T-cell (primary cell): ENCODE measurements around the gene PGM3. TPM values are rescaled to one million over a fixed set of nuclear protein-coding genes. Genes with fewer than 3 reads are reported as not detected.
A peak's percentile ranks its signal among the peaks of the same experiment; 100 is the strongest.

ENCODE experiments used
- ATAC-seq, 4 experiments: fragments of 200-7000 bp in 3 of 4; fragments of 150-1000 bp in 1 of 4; cut with Tn5 transposase; replicated peaks in 1 of 4; 1 replicate in 3 of 4; 2 replicates in 1 of 4; pipeline ENCODE4 v1.10.0; 2021; ENCODE audit warnings: moderate library complexity in 3 of 4, mild to moderate bottlenecking in 2 of 4, moderate number of reproducible peaks in 1 of 4
- CTCF ChIA-PET, 2 donors: fragments of 300-600 bp; sonication (Branson Sonifier 250); formaldehyde crosslinking; loops; one replicate each; lab custom pipeline; 2022; ENCODE audit warnings: antibody characterized with exemption in 2 of 2; lab: Charles Lee
- POLR2A ChIA-PET, 2 donors: fragments of 300-600 bp; sonication (Branson Sonifier 250); formaldehyde crosslinking; loops; one replicate each; lab custom pipeline; 2022; ENCODE audit warnings: antibody characterized with exemption in 2 of 2; lab: Charles Lee
- DNase-seq, 35 experiments: peaks; one replicate each; pipeline versions ENCODE4 v3.0.0 to v3.0.0-alpha.2; 2013 to 2023
- H3K27ac ChIP-seq: one replicate; pipeline ENCODE4 v1.5.1; 2013; ENCODE audit warnings: low read length
- H3K27me3 ChIP-seq, 2 experiments: replicated peaks in 1 of 2; 1 replicate in 1 of 2; 2 replicates in 1 of 2; pipeline versions ENCODE4 v1.6.1 to v1.7.0; 2013; ENCODE audit warnings: low read length in 1 of 2, mixed read lengths in 1 of 2; ENCODE audit not compliant: control insufficient read depth in 2 of 2, insufficient read depth in 2 of 2; ENCODE audit errors: extremely low read depth in 1 of 2
- H3K36me3 ChIP-seq, 2 donors: 1 replicate in 1 of 2; 2 replicates in 1 of 2; pipeline versions ENCODE4 v1.6.1 to v1.7.0; 2013; ENCODE audit warnings: low read length in 1 of 2; ENCODE audit not compliant: control insufficient read depth in 2 of 2, insufficient read depth in 1 of 2; ENCODE audit errors: extremely low read depth in 1 of 2
- H3K4me1 ChIP-seq, 2 experiments: 1 replicate in 1 of 2; 2 replicates in 1 of 2; pipeline versions ENCODE4 v1.6.1 to v1.7.0; 2013; ENCODE audit warnings: low read length in 2 of 2, mixed read lengths in 1 of 2; ENCODE audit not compliant: insufficient read depth in 2 of 2, control insufficient read depth in 1 of 2; ENCODE audit errors: extremely low read depth in 1 of 2
- H3K4me3 ChIP-seq, 2 donors: 1 replicate in 1 of 2; 2 replicates in 1 of 2; pipeline versions ENCODE4 v1.5.1 to v1.7.0; 2013; ENCODE audit warnings: mild to moderate bottlenecking in 2 of 2, low read length in 1 of 2, moderate library complexity in 1 of 2; ENCODE audit not compliant: control insufficient read depth in 1 of 2; ENCODE audit errors: extremely low read depth in 1 of 2
- H3K9me3 ChIP-seq: 2 replicates; pipeline ENCODE4 v1.7.0; 2013
- H3K27ac Mint-ChIP-seq, 2 donors: one replicate each; pipeline ENCODE4 v1.8.0; 2020 to 2021; ENCODE audit warnings: mild to moderate bottlenecking in 2 of 2, mixed read lengths in 2 of 2
- H3K27me3 Mint-ChIP-seq, 2 donors: one replicate each; pipeline ENCODE4 v1.8.0; 2021 to 2022; ENCODE audit warnings: mixed read lengths in 2 of 2
- H3K36me3 Mint-ChIP-seq: one replicate; pipeline ENCODE4 v1.8.0; 2021; ENCODE audit warnings: mixed read lengths
- H3K4me1 Mint-ChIP-seq, 3 donors: one replicate each; pipeline ENCODE4 v1.8.0; 2020 to 2022; ENCODE audit warnings: mixed read lengths in 3 of 3, mild to moderate bottlenecking in 1 of 3
- H3K4me3 Mint-ChIP-seq, 3 donors: one replicate each; pipeline ENCODE4 v1.8.0; 2020 to 2022; ENCODE audit warnings: mild to moderate bottlenecking in 3 of 3, mixed read lengths in 3 of 3, moderate library complexity in 3 of 3
- H3K9me3 Mint-ChIP-seq, 3 donors: one replicate each; pipeline ENCODE4 v1.8.0; 2020 to 2022; ENCODE audit warnings: mixed read lengths in 3 of 3
- WGBS: methylation state at CpG from one replicate; pipeline ENCODE4 v1.1.5; 2013; ENCODE audit warnings: missing lambda C conversion rate; ENCODE audit not compliant: insufficient coverage; 5-methylcytosine and 5-hydroxymethylcytosine counted together
- total RNA-seq, 35 experiments: library from RNA in 6 of 35; stranded (reverse) in 6 of 35; fragments of 120-200 nt in 1 of 35; gene quantifications; one replicate each; pipeline versions ENCODE4 v1.2.1 to v1.2.4 and lab custom pipeline; 2013 to 2026

PGM3 gene
- total RNA-seq, 5 donors from 2014 or later (not counting 1 experiment from before 2014, with no cell fraction given): 18.8 to 26.0 (median 24.3) TPM

DNA sequence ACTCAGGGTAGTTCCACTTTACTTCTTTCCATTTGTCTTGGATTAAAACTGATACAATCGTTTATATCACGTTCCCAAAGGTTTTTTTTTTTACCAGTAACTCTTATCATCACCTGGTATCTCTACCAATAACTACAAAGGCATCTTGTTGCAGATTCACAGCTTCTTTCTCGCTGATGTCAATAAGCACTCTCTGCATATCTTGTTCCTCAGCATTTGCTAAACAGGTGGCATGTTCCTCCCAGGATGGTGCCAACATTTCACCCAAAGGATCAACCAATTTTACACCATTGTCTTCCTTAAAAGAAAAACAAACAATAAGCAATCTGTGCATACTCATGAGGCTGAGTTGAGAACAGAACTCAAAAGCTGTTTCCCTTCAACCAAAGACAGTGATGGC is 4.6 kb downstream of the PGM3 start:
- ChIA-PET CTCF (interaction anchor here (0.8 to 1.7 kb wide), 3 partner anchors 8 to 122 kb away, joined by 3 to 4 read pairs (median 4); no protein-coding TSS in a partner anchor), POLR2A (interaction anchor here (0.7 kb wide), 2 partner anchors 34 to 992 kb away, joined by 4 read pairs; no protein-coding TSS in a partner anchor)
- no peak overlapping the region for H3K4me3 Mint-ChIP-seq
- peaks cover 41% of the 10 kb centered on the region for H3K36me3 Mint-ChIP-seq
- ATAC-seq (no peak), DNase-seq (no peak)
- H3K27me3 Mint-ChIP-seq: no peaks in the 10 kb centered on the region
- H3K27ac Mint-ChIP-seq: peak overlapping the region in 1 of 2 donors; percentile 28
- peaks cover 2 to 5% of the 10 kb centered on the region in 2 experiments for H3K4me1 ChIP-seq
- no peaks in the 10 kb centered on the region for H3K9me3 Mint-ChIP-seq
- H3K27ac ChIP-seq: no peak overlapping the region
- H3K36me3 ChIP-seq: peaks cover 2 to 12% of the 10 kb centered on the region in 2 donors
- no peaks in the 10 kb centered on the region for H3K9me3 ChIP-seq
- no peaks in the 10 kb centered on the region for H3K27me3 ChIP-seq
- H3K4me3 ChIP-seq: no peak overlapping the region
- 60% methylated on average over 3 of the region's 3 CpGs for WGBS
- peaks cover 34 to 43% (median 39%) of the 10 kb centered on the region in 3 donors for H3K4me1 Mint-ChIP-seq

- H3K4me1 Mint-ChIP-seq: peaks cover 24 to 28% (median 27%) of the 10 kb centered on the region in 3 donors
- ChIA-PET CTCF (interaction anchor here in 1 of 2 donors (0.6 kb wide), 1 partner anchor 30 kb away, joined by 3 read pairs; no protein-coding TSS in a partner anchor), POLR2A (no interaction called here)
- no peak overlapping the region for H3K27ac Mint-ChIP-seq
- no peaks in the 10 kb centered on the region for H3K4me1 ChIP-seq
- no peak overlapping the region for H3K4me3 Mint-ChIP-seq
- H3K9me3 ChIP-seq: no peaks in the 10 kb centered on the region
- H3K27ac ChIP-seq: no peak overlapping the region
- ATAC-seq (no peak), DNase-seq (no peak)
- peaks cover 2 to 27% of the 10 kb centered on the region in 2 donors for H3K36me3 ChIP-seq
- no peaks in the 10 kb centered on the region for H3K9me3 Mint-ChIP-seq
- peaks cover 61% of the 10 kb centered on the region for H3K36me3 Mint-ChIP-seq
- H3K27me3 Mint-ChIP-seq: no peaks in the 10 kb centered on the region
- no peak overlapping the region for H3K4me3 ChIP-seq
- no CpG with 5 or more reads among the region's 2 CpGs for WGBS
- H3K27me3 ChIP-seq: no peaks in the 10 kb centered on the region
Observed at GRCh38 chr6:83185096-83185495, 8.0 kb downstream of the PGM3 start.

- Mint-ChIP-seq H3K4me3 (no peak overlapping the region), H3K36me3 (peaks cover 50% of the 10 kb centered on the region), H3K9me3 (no peaks in the 10 kb centered on the region), H3K27ac (no peak overlapping the region), H3K27me3 (no peaks in the 10 kb centered on the region), H3K4me1 (peaks cover 10 to 13% (median 11%) of the 10 kb centered on the region in 3 donors)
- H3K27ac ChIP-seq: no peak overlapping the region
- no peaks in the 10 kb centered on the region for H3K27me3 ChIP-seq
- POLR2A ChIA-PET: no interaction called here
- DNase-seq (no peak), ATAC-seq (no peak)
- CTCF ChIA-PET: interaction anchor here in 1 of 2 donors (0.8 kb wide), 1 partner anchor 113 kb away, joined by 3 read pairs; no protein-coding TSS in a partner anchor
- no peaks in the 10 kb centered on the region for H3K4me1 ChIP-seq
- peaks cover 2 to 29% of the 10 kb centered on the region in 2 donors for H3K36me3 ChIP-seq
- no peaks in the 10 kb centered on the region for H3K9me3 ChIP-seq
- no peak overlapping the region for H3K4me3 ChIP-seq
- 98% methylated on average over 4 of the region's 9 CpGs for WGBS
Observed at GRCh38 chr6:83183082-83183828, 9.8 kb downstream of the PGM3 start.

DNA sequence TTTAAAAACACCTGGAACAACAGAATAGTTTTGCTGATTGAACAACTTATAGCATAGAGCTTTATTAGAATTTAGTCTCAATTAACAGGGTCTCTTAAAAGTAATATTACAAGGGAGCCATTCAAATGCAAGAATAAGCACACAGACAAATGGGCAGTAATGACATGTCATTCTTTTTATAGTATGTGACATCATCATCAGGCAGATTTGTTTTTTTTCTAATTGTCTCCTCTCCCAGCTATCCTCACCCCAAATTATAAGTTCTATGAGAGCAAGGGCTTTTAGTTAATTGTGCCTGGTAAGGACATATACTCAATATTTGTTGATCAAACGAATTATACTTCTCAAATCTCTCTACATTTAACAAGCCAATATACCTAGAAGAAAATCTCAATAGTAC is 11.0 kb downstream of the PGM3 start:
- ATAC-seq (no peak), DNase-seq (no peak)
- Mint-ChIP-seq H3K27ac (no peak overlapping the region), H3K9me3 (no peaks in the 10 kb centered on the region), H3K4me3 (no peak overlapping the region), H3K27me3 (no peaks in the 10 kb centered on the region), H3K4me1 (peaks cover 8 to 12% (median 10%) of the 10 kb centered on the region in 3 donors), H3K36me3 (peaks cover 54% of the 10 kb centered on the region)
- no peaks in the 10 kb centered on the region for H3K27me3 ChIP-seq
- ChIA-PET CTCF (no interaction called here), POLR2A (no interaction called here)
- H3K4me1 ChIP-seq: no peaks in the 10 kb centered on the region
- no peak overlapping the region for H3K4me3 ChIP-seq
- H3K27ac ChIP-seq: no peak overlapping the region
- peaks cover 2 to 29% of the 10 kb centered on the region in 2 donors for H3K36me3 ChIP-seq
- no CpG with 5 or more reads among the region's 1 CpG for WGBS
- H3K9me3 ChIP-seq: no peaks in the 10 kb centered on the region

- POLR2A ChIA-PET: no interaction called here
Observed at GRCh38 chr6:83180426-83180950, 12.6 kb downstream of the PGM3 start.

GRCh38 chr6:83176246-83176645 is 16.8 kb downstream of the PGM3 start:
- CTCF ChIA-PET: interaction anchor here in 1 of 2 donors (1.1 kb wide), 1 partner anchor 11 kb away, joined by 4 read pairs; no protein-coding TSS in a partner anchor
- Mint-ChIP-seq H3K36me3 (peaks cover 47% of the 10 kb centered on the region), H3K27ac (no peak overlapping the region), H3K27me3 (no peaks in the 10 kb centered on the region), H3K9me3 (no peaks in the 10 kb centered on the region), H3K4me1 (peaks cover 3 to 5% (median 3%) of the 10 kb centered on the region in 3 donors), H3K4me3 (no peak overlapping the region)
- H3K4me3 ChIP-seq: no peak overlapping the region
- H3K27me3 ChIP-seq: no peaks in the 10 kb centered on the region
- 96% methylated on average over 4 of the region's 4 CpGs for WGBS
- H3K36me3 ChIP-seq: peaks cover 7 to 37% of the 10 kb centered on the region in 2 donors
- ATAC-seq: no peak
- no peaks in the 10 kb centered on the region for H3K9me3 ChIP-seq
- POLR2A ChIA-PET: no interaction called here
- DNase-seq: no peak
- no peaks in the 10 kb centered on the region for H3K4me1 ChIP-seq
- H3K27ac ChIP-seq: no peak overlapping the region

More at GRCh38 chr6:83180426-83180950, 12.6 kb downstream of the PGM3 start:
- no peak overlapping the region for H3K4me3 Mint-ChIP-seq
- H3K27ac ChIP-seq: no peak overlapping the region
- H3K27me3 ChIP-seq: no peaks in the 10 kb centered on the region
- no peaks in the 10 kb centered on the region for H3K4me1 ChIP-seq
- no peak overlapping the region for H3K27ac Mint-ChIP-seq
- no peak for DNase-seq
- CTCF ChIA-PET: interaction anchor here in 1 of 2 donors (0.5 to 1.1 kb wide), 2 partner anchors 113 to 117 kb away, joined by 4 to 6 read pairs; partner anchors contain the start of gene DOP1A
- peaks cover 8 to 9% (median 9%) of the 10 kb centered on the region in 3 donors for H3K4me1 Mint-ChIP-seq
- no peaks in the 10 kb centered on the region for H3K9me3 Mint-ChIP-seq
- peaks cover 49% of the 10 kb centered on the region for H3K36me3 Mint-ChIP-seq
- no peaks in the 10 kb centered on the region for H3K27me3 Mint-ChIP-seq
- no peak overlapping the region for H3K4me3 ChIP-seq
- peaks cover 5 to 28% of the 10 kb centered on the region in 2 donors for H3K36me3 ChIP-seq
- H3K9me3 ChIP-seq: no peaks in the 10 kb centered on the region
- no peak for ATAC-seq
